GM21619 (cell line): ENCODE results near the gene PRLR.
"Not testable (repeated sequence)": the region's sequence is repeated elsewhere in the genome, so short reads cannot be mapped to it uniquely, and the experiment has no call there.

Experiments
- ATAC-seq: cut with Tn5 transposase; IDR thresholded peaks from one replicate; pipeline ENCODE4 v1.9.1; 2021; ENCODE audit not compliant: unreplicated experiment

PRLR gene

GRCh38 chr5:35045280-35045679 is 185.0 kb downstream of the PRLR start:
- ATAC-seq: no peak

GRCh38 chr5:35044649-35045048 is 185.6 kb downstream of the PRLR start:
- ATAC-seq: no peak

- no peak for ATAC-seq
Observed at GRCh38 chr5:35042781-35043180, 187.5 kb downstream of the PRLR start.

- ATAC-seq: no peak
Observed at GRCh38 chr5:35041261-35041660, 189.0 kb downstream of the PRLR start.

- no peak for ATAC-seq
Observed at GRCh38 chr5:35038891-35039290, 191.4 kb downstream of the PRLR start.

- ATAC-seq: no peak
Observed at GRCh38 chr5:35036536-35036935, 193.8 kb downstream of the PRLR start.

GRCh38 chr5:35035929-35036328 is 194.4 kb downstream of the PRLR start:
- not testable (repeated sequence) for ATAC-seq

GRCh38 chr5:35035271-35035670 is 195.0 kb downstream of the PRLR start:
- ATAC-seq: no peak

GRCh38 chr5:35032356-35032755 is 197.9 kb downstream of the PRLR start:
- ATAC-seq: no peak

- ATAC-seq: no peak
Observed at GRCh38 chr5:35031276-35031675, 199.0 kb downstream of the PRLR start.

GRCh38 chr5:35030426-35031100 is 199.7 kb downstream of the PRLR start:
- ATAC-seq: no peak

GRCh38 chr5:35029333-35029732 is 201.0 kb downstream of the PRLR start:
- ATAC-seq: no peak

GRCh38 chr5:35026941-35027340 is 203.3 kb downstream of the PRLR start:
- no peak for ATAC-seq

GRCh38 chr5:35026280-35026840 is 203.9 kb downstream of the PRLR start:
- no peak for ATAC-seq

GRCh38 chr5:35024911-35025510 is 205.3 kb downstream of the PRLR start:
- no peak for ATAC-seq

GRCh38 chr5:35023391-35024178 is 206.7 kb downstream of the PRLR start:
- no peak for ATAC-seq

- ATAC-seq: peak; percentile 87
Observed at GRCh38 chr5:35016174-35017051, 213.9 kb downstream of the PRLR start.

GRCh38 chr5:35015063-35015462 is 215.2 kb downstream of the PRLR start:
- ATAC-seq: no peak

- ATAC-seq: no peak
Observed at GRCh38 chr5:35012796-35013195, 217.5 kb downstream of the PRLR start.

- ATAC-seq: no peak
Observed at GRCh38 chr5:35012365-35012764, 217.9 kb downstream of the PRLR start.

GRCh38 chr5:35010676-35011075 is 219.6 kb downstream of the PRLR start:
- ATAC-seq: no peak
